SK-N-MC (cell line): ENCODE data around the gene CENPU.

Experiments used
- EZH2 ChIP-seq: fragments of 200-600 bp; sonication (generic); IDR thresholded peaks from one replicate; pipeline ENCODE4 v1.6.1; 2017; ENCODE audit warnings: antibody characterized with exemption
- POLR2AphosphoS5 ChIP-seq: IDR thresholded peaks from 2 replicates; pipeline ENCODE4 v1.6.1; 2012; ENCODE audit warnings: mild to moderate bottlenecking, low read depth, low read length, borderline replicate concordance

GRCh38 chr4:184765473-184766340 lies 31.8 kb upstream of the CENPU start:
- TF ChIP-seq POLR2AphosphoS5: no peak
- no peak for TF ChIP-seq EZH2
